MCF 10A (cell line): Measurements from ENCODE around the gene YBX3. TPM values are rescaled to one million over a fixed set of nuclear protein-coding genes. Genes with fewer than 3 reads are reported as not detected.

Experiments used
- BruUV-seq: library from RNA; stranded (reverse); fragments of 400-500 nt; replicated peaks from 2 replicates; lab custom pipeline; 2021; lab: Mats Ljungman, UMichigan
- CTCF ChIA-PET: fragments of 300-600 bp; sonication (Branson Sonifier 250); formaldehyde crosslinking; extraction: SDS; loops from one replicate; lab custom pipeline; 2021; ENCODE audit warnings: antibody characterized with exemption, inconsistent platforms; lab: Yijun Ruan, JAX
- POLR2A ChIA-PET: fragments of 300-600, 350-650 bp; sonication (Branson Sonifier 250); formaldehyde crosslinking; extraction: SDS; loops from one replicate; lab custom pipeline; 2020; ENCODE audit warnings: antibody characterized with exemption, inconsistent platforms; lab: Yijun Ruan, JAX
- DNase-seq: peaks from one replicate; pipeline ENCODE4 v3.0.0-alpha.2; 2018; ENCODE audit not compliant: unreplicated experiment
- H3K27ac Mint-ChIP-seq: one replicate; pipeline ENCODE4 v1.8.0; 2022; ENCODE audit warnings: mild to moderate bottlenecking, low read depth, mixed read lengths; ENCODE audit not compliant: unreplicated experiment
- H3K27me3 Mint-ChIP-seq: one replicate; pipeline ENCODE4 v1.8.0; 2022; ENCODE audit warnings: mixed read lengths; ENCODE audit not compliant: insufficient read depth, unreplicated experiment
- H3K36me3 Mint-ChIP-seq: one replicate; pipeline ENCODE4 v1.8.0; 2022; ENCODE audit warnings: mild to moderate bottlenecking, moderate library complexity, mixed read lengths; ENCODE audit not compliant: insufficient read depth, unreplicated experiment
- H3K4me1 Mint-ChIP-seq: one replicate; pipeline ENCODE4 v1.8.0; 2022; ENCODE audit warnings: mixed read lengths; ENCODE audit not compliant: insufficient read depth, unreplicated experiment
- H3K4me3 Mint-ChIP-seq: one replicate; pipeline ENCODE4 v1.8.0; 2022; ENCODE audit warnings: mild to moderate bottlenecking, moderate library complexity, mixed read lengths; ENCODE audit not compliant: unreplicated experiment
- H3K9me3 Mint-ChIP-seq: one replicate; pipeline ENCODE4 v1.8.0; 2022; ENCODE audit warnings: mixed read lengths; ENCODE audit not compliant: unreplicated experiment
- CTCF ChIP-seq: fragments of 200-600 bp; IDR thresholded peaks from one replicate; pipeline ENCODE4 v1.8.0; 2022; ENCODE audit warnings: antibody characterized with exemption, mild to moderate bottlenecking; ENCODE audit not compliant: unreplicated experiment
- intact Hi-C: fragments of 100-400 bp; cut with micrococcal nuclease; formaldehyde crosslinking; loops from 2 replicates; pipeline ENCODE4 v1.14.1; 2022
- total RNA-seq: library from RNA; stranded (reverse); gene quantifications from 2 replicates; pipeline ENCODE4 v1.2.3, GENCODE V29; 2022

The YBX3 gene
- total RNA-seq, 1 experiment from 2014 or later, result 577 TPM

- intact Hi-C loops, result no loop called here
Measured at GRCh38 chr12:10668526-10668925, 54.6 kb downstream of the YBX3 start.

GRCh38 chr12:10667581-10667980, 55.5 kb downstream of the YBX3 start:
- Mint-ChIP-seq H3K4me1 (no peaks in the 10 kb centered on the region), H3K27me3 (no peaks in the 10 kb centered on the region), H3K36me3 (no peaks in the 10 kb centered on the region), H3K27ac (no peak overlapping the region), H3K4me3 (no peak overlapping the region), H3K9me3 (no peaks in the 10 kb centered on the region)
- no peak for TF ChIP-seq CTCF
- POLR2A ChIA-PET, result interaction anchor here (1.1 kb wide), 1 partner anchor 23 kb away, joined by 3 read pairs; no protein-coding TSS in a partner anchor
- CTCF ChIA-PET, result interaction anchor here (0.6 to 1.1 kb wide), 6 partner anchors 11 to 510 kb away, joined by 3 to 4 read pairs (median 4); no protein-coding TSS in a partner anchor
- DNase-seq, result no peak
- intact Hi-C loops, result no loop called here
- BruUV-seq, result no TSS peak

More at GRCh38 chr12:10668526-10668925, 54.6 kb downstream of the YBX3 start:
- H3K27me3 Mint-ChIP-seq, result no peaks in the 10 kb centered on the region
- H3K4me1 Mint-ChIP-seq, result no peaks in the 10 kb centered on the region
- TF ChIP-seq CTCF, result no peak
- peak overlapping the region; percentile 16 for H3K4me3 Mint-ChIP-seq
- POLR2A ChIA-PET, result interaction anchor here (0.5 to 1.8 kb wide), 5 partner anchors 11 to 445 kb away, joined by 3 to 5 read pairs (median 3); partner anchors contain the start of gene MAGOHB
- H3K9me3 Mint-ChIP-seq, result no peaks in the 10 kb centered on the region
- DNase-seq, result no peak
- H3K27ac Mint-ChIP-seq, result no peak overlapping the region
- CTCF ChIA-PET, result interaction anchor here (0.6 to 0.9 kb wide), 2 partner anchors 27 to 98 kb away, joined by 3 to 4 read pairs; no protein-coding TSS in a partner anchor
- BruUV-seq, result no TSS peak
- no peaks in the 10 kb centered on the region for H3K36me3 Mint-ChIP-seq

GRCh38 chr12:10664499-10664898, 58.6 kb downstream of the YBX3 start:
- intact Hi-C loops, result no loop called here
- BruUV-seq, result no TSS peak
- TF ChIP-seq CTCF, result no peak
- H3K4me1 Mint-ChIP-seq, result no peaks in the 10 kb centered on the region
- no peaks in the 10 kb centered on the region for H3K9me3 Mint-ChIP-seq
- CTCF ChIA-PET, result no interaction called here
- H3K36me3 Mint-ChIP-seq, result no peaks in the 10 kb centered on the region
- no peaks in the 10 kb centered on the region for H3K27me3 Mint-ChIP-seq
- no peak for DNase-seq
- no peak overlapping the region for H3K4me3 Mint-ChIP-seq
- H3K27ac Mint-ChIP-seq, result no peak overlapping the region
- POLR2A ChIA-PET, result no interaction called here

- no TSS peak for BruUV-seq
- Mint-ChIP-seq H3K4me3 (no peak overlapping the region), H3K4me1 (no peaks in the 10 kb centered on the region)
Measured at GRCh38 chr12:10663869-10664268, 59.3 kb downstream of the YBX3 start.

More at GRCh38 chr12:10663869-10664268, 59.3 kb downstream of the YBX3 start:
- ChIA-PET POLR2A (interaction anchor here (0.9 kb wide), 1 partner anchor 299 kb away, joined by 4 read pairs; no protein-coding TSS in a partner anchor), CTCF (no interaction called here)
- Mint-ChIP-seq H3K9me3 (no peaks in the 10 kb centered on the region), H3K27ac (no peak overlapping the region), H3K27me3 (no peaks in the 10 kb centered on the region), H3K36me3 (no peaks in the 10 kb centered on the region)
- DNase-seq, result no peak
- no peak for TF ChIP-seq CTCF
- intact Hi-C loops, result no loop called here
